ENCODE data around the gene YRDC. TPM values are rescaled to one million over a fixed set of nuclear protein-coding genes. Genes with fewer than 3 reads are reported as not detected.
"Not testable (repeated sequence)": the region's sequence is repeated elsewhere in the genome, so short reads cannot be mapped to it uniquely, and the experiment has no call there.

YRDC gene
- total RNA-seq, 1 donor = 8.3 TPM

- Histone ChIP-seq H2AFZ (ENCODE audit: low read length) (no peak overlapping the region), H3K4me2 (ENCODE audit: insufficient read depth, low read length) (no peak overlapping the region)
These were observed 31.0 kb downstream of the YRDC start for GRCh38 chr1:37776946-37777516.

GRCh38 chr1:37771440-37771839 lies 36.6 kb downstream of the YRDC start:
- H3K4me3 ChIP-seq (ENCODE audit: insufficient read depth, low read length); DNase-seq (ENCODE audit: insufficient read length, low spot score, missing footprints); H4K20me1 ChIP-seq (ENCODE audit: insufficient read depth, low read length); H3K9me3 ChIP-seq (ENCODE audit: low read depth, low read length); H3K4me2 ChIP-seq (ENCODE audit: insufficient read depth, low read length); H3K36me3 ChIP-seq (ENCODE audit: insufficient read depth, low read length); H3K27ac ChIP-seq (ENCODE audit: low read depth, low read length); H3K79me2 ChIP-seq (ENCODE audit: insufficient read depth, low read length); H2AFZ ChIP-seq (ENCODE audit: low read length); H3K4me1 ChIP-seq (ENCODE audit: insufficient read depth, low read length): not testable (repeated sequence)
- peaks cover 20% of the 10 kb centered on the region for H3K27me3 ChIP-seq (ENCODE audit: insufficient read depth, low read length)

More at GRCh38 chr1:37776946-37777516, 31.0 kb downstream of the YRDC start:
- no peak for TF ChIP-seq CTCF (IDR thresholded peaks at IDR 0.05; ENCODE audit: extremely low read depth, low read depth, low read length)
- Histone ChIP-seq H3K4me1 (ENCODE audit: insufficient read depth, low read length) (no peaks in the 10 kb centered on the region), H3K9me3 (ENCODE audit: low read depth, low read length) (no peaks in the 10 kb centered on the region), H3K27ac (ENCODE audit: low read depth, low read length) (no peak overlapping the region), H3K36me3 (ENCODE audit: insufficient read depth, low read length) (no peaks in the 10 kb centered on the region), H4K20me1 (ENCODE audit: insufficient read depth, low read length) (no peaks in the 10 kb centered on the region), H3K27me3 (ENCODE audit: insufficient read depth, low read length) (no peaks in the 10 kb centered on the region), H3K4me3 (ENCODE audit: insufficient read depth, low read length) (no peak overlapping the region), H3K79me2 (ENCODE audit: insufficient read depth, low read length) (no peaks in the 10 kb centered on the region)
- no peak for DNase-seq (ENCODE audit: insufficient read length, low spot score, missing footprints)

GRCh38 chr1:37767488-37767887 lies 40.5 kb downstream of the YRDC start:
- Histone ChIP-seq H3K4me3 (ENCODE audit: insufficient read depth, low read length) (no peak overlapping the region), H3K27me3 (ENCODE audit: insufficient read depth, low read length) (peaks cover 42% of the 10 kb centered on the region), H3K9me3 (ENCODE audit: low read depth, low read length) (no peaks in the 10 kb centered on the region), H3K4me2 (ENCODE audit: insufficient read depth, low read length) (no peak overlapping the region), H2AFZ (ENCODE audit: low read length) (no peak overlapping the region), H3K36me3 (ENCODE audit: insufficient read depth, low read length) (no peaks in the 10 kb centered on the region), H3K27ac (ENCODE audit: low read depth, low read length) (no peak overlapping the region), H4K20me1 (ENCODE audit: insufficient read depth, low read length) (no peaks in the 10 kb centered on the region), H3K4me1 (ENCODE audit: insufficient read depth, low read length) (no peaks in the 10 kb centered on the region), H3K79me2 (ENCODE audit: insufficient read depth, low read length) (no peaks in the 10 kb centered on the region)
- DNase-seq (ENCODE audit: insufficient read length, low spot score, missing footprints) = no peak
- no peak for TF ChIP-seq CTCF (IDR thresholded peaks at IDR 0.05; ENCODE audit: extremely low read depth, low read depth, low read length)

GRCh38 chr1:37765916-37766664 lies 41.9 kb downstream of the YRDC start:
- H4K20me1 ChIP-seq (ENCODE audit: insufficient read depth, low read length) = no peaks in the 10 kb centered on the region
- H3K4me3 ChIP-seq (ENCODE audit: insufficient read depth, low read length) = no peak overlapping the region
- H3K27me3 ChIP-seq (ENCODE audit: insufficient read depth, low read length) = peaks cover 45% of the 10 kb centered on the region
- H3K79me2 ChIP-seq (ENCODE audit: insufficient read depth, low read length) = no peaks in the 10 kb centered on the region
- H3K9me3 ChIP-seq (ENCODE audit: low read depth, low read length) = no peaks in the 10 kb centered on the region
- no peak overlapping the region for H2AFZ ChIP-seq (ENCODE audit: low read length)
- no peaks in the 10 kb centered on the region for H3K36me3 ChIP-seq (ENCODE audit: insufficient read depth, low read length)
- H3K27ac ChIP-seq (ENCODE audit: low read depth, low read length) = no peak overlapping the region
- H3K4me1 ChIP-seq (ENCODE audit: insufficient read depth, low read length) = no peaks in the 10 kb centered on the region
- no peak for DNase-seq (ENCODE audit: insufficient read length, low spot score, missing footprints)
- no peak overlapping the region for H3K4me2 ChIP-seq (ENCODE audit: insufficient read depth, low read length)
- TF ChIP-seq CTCF (IDR thresholded peaks at IDR 0.05; ENCODE audit: extremely low read depth, low read depth, low read length) = no peak

Measured in osteoblast (primary cell).